ENCODE data around the gene ACO2.

ACO2 gene

GRCh38 chr22:41523464-41524221 lies 54.7 kb downstream of the ACO2 start:
- Mint-ChIP-seq H3K9me3 (no peaks in the 10 kb centered on the region), H3K4me1 (peaks cover 16% of the 10 kb centered on the region), H3K27me3 (no peaks in the 10 kb centered on the region), H3K36me3 (peaks cover under 1% of the 10 kb centered on the region), H3K27ac (peak overlapping the region; percentile 30), H3K4me3 (no peak overlapping the region)

DNA sequence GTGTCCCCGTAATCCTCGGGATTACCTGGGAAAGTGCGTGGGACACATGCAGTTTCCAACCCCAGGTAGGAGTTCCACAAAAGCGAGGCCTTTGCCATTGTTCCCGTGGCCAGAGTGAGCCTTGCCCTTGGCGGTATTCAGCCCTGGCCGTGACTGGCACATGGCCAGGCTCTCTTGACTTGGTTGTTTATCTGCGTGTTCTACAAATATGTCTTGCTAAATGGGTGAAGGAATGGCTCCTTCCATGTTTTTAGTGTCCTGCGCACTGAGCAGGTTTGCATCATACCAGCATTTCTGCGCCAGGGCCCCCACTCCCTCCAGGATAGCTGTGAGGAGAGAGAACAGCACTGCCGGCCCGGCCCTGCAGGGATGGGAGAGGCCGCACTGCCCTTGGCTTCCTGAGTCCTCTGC lies 55.3 kb downstream of the ACO2 start:
- peak overlapping the region; percentile 8 for H3K27ac Mint-ChIP-seq
- no peak overlapping the region for H3K4me3 Mint-ChIP-seq
- no peaks in the 10 kb centered on the region for H3K9me3 Mint-ChIP-seq

DNA sequence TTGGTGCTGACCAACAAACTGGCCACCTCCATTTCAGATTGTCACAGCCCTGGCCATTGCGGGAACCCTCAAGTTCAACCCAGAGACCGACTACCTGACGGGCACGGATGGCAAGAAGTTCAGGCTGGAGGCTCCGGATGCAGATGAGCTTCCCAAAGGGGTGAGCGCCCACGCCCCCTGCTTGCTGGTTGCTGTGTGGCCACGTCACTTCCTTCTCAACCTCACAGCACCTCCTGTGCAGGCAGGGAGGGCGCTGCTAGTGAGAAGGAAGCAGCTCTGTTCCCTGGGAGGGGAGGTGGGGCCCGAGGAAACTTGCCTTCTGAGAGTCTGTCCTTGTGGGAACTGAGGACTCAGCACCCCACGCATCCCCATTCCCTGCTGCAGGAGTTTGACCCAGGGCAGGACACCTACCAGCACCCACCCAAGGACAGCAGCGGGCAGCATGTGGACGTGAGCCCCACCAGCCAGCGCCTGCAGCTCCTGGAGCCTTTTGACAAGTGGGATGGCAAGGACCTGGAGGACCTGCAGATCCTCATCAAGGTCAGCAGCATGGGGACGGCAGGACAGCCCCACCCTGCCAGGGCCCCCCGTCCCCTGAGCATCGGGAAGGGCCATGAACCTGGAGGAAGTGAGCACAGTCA lies 56.0 kb downstream of the ACO2 start:
- Mint-ChIP-seq H3K9me3 (no peaks in the 10 kb centered on the region), H3K4me1 (peaks cover 18% of the 10 kb centered on the region), H3K36me3 (peaks cover 3% of the 10 kb centered on the region), H3K27me3 (no peaks in the 10 kb centered on the region), H3K4me3 (no peak overlapping the region), H3K27ac (peak overlapping the region; percentile 65)

More for the DNA sequence above, 55.3 kb downstream of the ACO2 start:
- Mint-ChIP-seq H3K36me3 (peaks cover 3% of the 10 kb centered on the region), H3K4me1 (peaks cover 18% of the 10 kb centered on the region), H3K27me3 (no peaks in the 10 kb centered on the region)

GRCh38 chr22:41525450-41526225 lies 56.7 kb downstream of the ACO2 start:
- Mint-ChIP-seq H3K9me3 (no peaks in the 10 kb centered on the region), H3K27me3 (no peaks in the 10 kb centered on the region), H3K4me1 (peaks cover 18% of the 10 kb centered on the region), H3K27ac (peak overlapping the region; percentile 65), H3K36me3 (peaks cover 3% of the 10 kb centered on the region), H3K4me3 (no peak overlapping the region)

DNA sequence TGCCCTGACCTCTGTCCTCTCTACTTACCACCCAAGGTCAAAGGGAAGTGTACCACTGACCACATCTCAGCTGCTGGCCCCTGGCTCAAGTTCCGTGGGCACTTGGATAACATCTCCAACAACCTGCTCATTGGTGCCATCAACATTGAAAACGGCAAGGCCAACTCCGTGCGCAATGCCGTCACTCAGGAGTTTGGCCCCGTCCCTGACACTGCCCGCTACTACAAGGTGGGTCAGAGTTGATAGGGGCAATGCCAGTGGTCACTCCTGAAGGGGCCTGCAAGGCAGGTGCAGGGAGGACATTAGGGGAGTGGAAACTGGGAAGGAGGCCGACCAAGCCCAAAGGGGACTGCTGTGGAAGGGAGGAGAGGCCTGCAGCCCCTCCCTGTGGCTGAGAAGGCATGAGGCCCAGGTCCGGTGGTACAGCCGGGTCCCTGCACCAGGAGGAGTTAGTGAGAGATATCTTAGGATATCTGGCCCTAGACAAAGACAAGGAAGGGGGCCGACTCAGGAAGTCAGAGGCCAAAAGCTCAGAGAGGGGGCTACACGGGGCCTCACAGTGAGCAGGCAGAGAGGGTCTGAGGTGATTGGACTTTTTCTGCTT lies 57.4 kb downstream of the ACO2 start:
- Mint-ChIP-seq H3K4me3 (no peak overlapping the region), H3K4me1 (peaks cover 18% of the 10 kb centered on the region), H3K9me3 (no peaks in the 10 kb centered on the region), H3K36me3 (peaks cover 3% of the 10 kb centered on the region), H3K27me3 (no peaks in the 10 kb centered on the region), H3K27ac (peak overlapping the region; percentile 84)

- H3K4me3 Mint-ChIP-seq = no peak overlapping the region
- H3K4me1 Mint-ChIP-seq = peaks cover 18% of the 10 kb centered on the region
- H3K27me3 Mint-ChIP-seq = no peaks in the 10 kb centered on the region
- no peaks in the 10 kb centered on the region for H3K9me3 Mint-ChIP-seq
- peak overlapping the region; percentile 84 for H3K27ac Mint-ChIP-seq
- peaks cover 3% of the 10 kb centered on the region for H3K36me3 Mint-ChIP-seq
Observed at GRCh38 chr22:41526830-41527799, 58.2 kb downstream of the ACO2 start.

DNA sequence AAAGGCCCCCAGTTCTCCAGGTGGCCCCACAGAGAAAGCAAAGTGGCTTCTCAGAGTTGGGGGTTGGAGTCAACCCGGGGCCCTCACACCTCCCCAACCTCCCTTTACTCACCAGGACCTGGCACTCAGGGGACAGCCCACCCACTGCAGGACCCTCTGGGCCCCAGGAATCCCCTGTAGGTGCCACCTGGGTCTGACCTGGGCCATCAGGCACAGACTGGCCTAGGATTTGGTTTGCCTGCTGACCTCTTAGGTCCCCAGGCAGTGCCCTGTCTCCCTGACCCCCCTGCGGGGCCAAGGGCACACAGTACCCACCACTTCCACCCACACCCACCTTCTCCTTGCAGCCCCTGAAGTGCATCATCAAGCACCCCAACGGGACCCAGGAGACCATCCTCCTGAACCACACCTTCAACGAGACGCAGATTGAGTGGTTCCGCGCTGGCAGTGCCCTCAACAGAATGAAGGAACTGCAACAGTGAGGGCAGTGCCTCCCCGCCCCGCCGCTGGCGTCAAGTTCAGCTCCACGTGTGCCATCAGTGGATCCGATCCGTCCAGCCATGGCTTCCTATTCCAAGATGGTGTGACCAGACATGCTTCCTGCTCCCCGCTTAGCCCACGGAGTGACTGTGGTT lies 59.3 kb downstream of the ACO2 start:
- Mint-ChIP-seq H3K4me1 (peaks cover 18% of the 10 kb centered on the region), H3K4me3 (no peak overlapping the region), H3K27me3 (no peaks in the 10 kb centered on the region), H3K9me3 (no peaks in the 10 kb centered on the region), H3K27ac (peak overlapping the region; percentile 90), H3K36me3 (peaks cover 3% of the 10 kb centered on the region)

GRCh38 chr22:41528938-41529561 lies 60.1 kb downstream of the ACO2 start:
- H3K4me3 Mint-ChIP-seq = no peak overlapping the region
- H3K9me3 Mint-ChIP-seq = no peaks in the 10 kb centered on the region
- no peaks in the 10 kb centered on the region for H3K27me3 Mint-ChIP-seq
- H3K36me3 Mint-ChIP-seq = peaks cover 3% of the 10 kb centered on the region
- H3K4me1 Mint-ChIP-seq = peaks cover 21% of the 10 kb centered on the region
- peak overlapping the region; percentile 90 for H3K27ac Mint-ChIP-seq

GRCh38 chr22:41530890-41531714 lies 62.2 kb downstream of the ACO2 start:
- Mint-ChIP-seq H3K27me3 (no peaks in the 10 kb centered on the region), H3K4me3 (no peak overlapping the region), H3K9me3 (no peaks in the 10 kb centered on the region), H3K36me3 (peaks cover 7% of the 10 kb centered on the region), H3K4me1 (peaks cover 13% of the 10 kb centered on the region), H3K27ac (no peak overlapping the region)

DNA sequence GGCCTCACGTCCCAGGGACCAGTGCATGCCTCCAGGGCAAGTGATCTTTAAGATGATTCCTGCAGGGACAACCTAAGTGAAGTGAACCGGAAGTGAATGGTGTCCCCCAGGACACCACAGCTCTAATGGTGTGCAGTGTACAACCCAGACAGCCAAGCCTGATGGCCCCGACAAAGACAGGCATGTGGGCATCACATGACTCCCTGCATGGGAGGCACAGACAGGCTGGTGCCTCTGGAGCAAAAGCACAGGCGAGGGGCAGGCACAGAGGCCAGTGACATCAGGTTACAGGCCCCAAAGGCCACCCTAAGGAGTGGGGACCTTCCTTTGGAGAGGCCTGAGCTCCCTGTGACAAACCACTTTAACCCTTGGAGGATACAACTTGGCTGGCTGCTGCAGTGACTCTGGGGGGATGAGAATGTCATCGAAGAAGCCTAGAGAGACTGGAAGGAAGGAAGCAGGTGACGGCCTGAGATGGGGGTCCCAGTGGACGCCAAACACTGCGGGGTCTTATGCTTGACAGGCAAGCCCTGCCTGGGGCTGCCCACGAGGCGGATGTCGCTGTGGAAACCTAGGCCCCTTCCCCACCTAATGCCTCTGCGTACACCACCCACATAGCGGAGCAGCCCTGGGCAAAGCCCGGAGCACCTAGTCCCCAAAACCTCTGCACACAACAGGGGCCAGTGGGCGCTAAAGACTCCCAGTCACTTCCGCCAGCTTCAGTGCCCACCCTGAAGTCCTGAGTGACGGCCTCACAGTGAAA lies 63.0 kb downstream of the ACO2 start:
- no peaks in the 10 kb centered on the region for H3K9me3 Mint-ChIP-seq
- no peak overlapping the region for H3K27ac Mint-ChIP-seq
- peaks cover 11% of the 10 kb centered on the region for H3K4me1 Mint-ChIP-seq
- H3K36me3 Mint-ChIP-seq = peaks cover 7% of the 10 kb centered on the region
- H3K27me3 Mint-ChIP-seq = no peaks in the 10 kb centered on the region
- no peak overlapping the region for H3K4me3 Mint-ChIP-seq

- no peak overlapping the region for H3K4me3 Mint-ChIP-seq
- H3K27ac Mint-ChIP-seq = peak overlapping the region; percentile 72
- H3K9me3 Mint-ChIP-seq = no peaks in the 10 kb centered on the region
- H3K4me1 Mint-ChIP-seq = peaks cover 11% of the 10 kb centered on the region
- H3K36me3 Mint-ChIP-seq = peaks cover 7% of the 10 kb centered on the region
- H3K27me3 Mint-ChIP-seq = no peaks in the 10 kb centered on the region
Observed at GRCh38 chr22:41532908-41533825, 64.2 kb downstream of the ACO2 start.

DNA sequence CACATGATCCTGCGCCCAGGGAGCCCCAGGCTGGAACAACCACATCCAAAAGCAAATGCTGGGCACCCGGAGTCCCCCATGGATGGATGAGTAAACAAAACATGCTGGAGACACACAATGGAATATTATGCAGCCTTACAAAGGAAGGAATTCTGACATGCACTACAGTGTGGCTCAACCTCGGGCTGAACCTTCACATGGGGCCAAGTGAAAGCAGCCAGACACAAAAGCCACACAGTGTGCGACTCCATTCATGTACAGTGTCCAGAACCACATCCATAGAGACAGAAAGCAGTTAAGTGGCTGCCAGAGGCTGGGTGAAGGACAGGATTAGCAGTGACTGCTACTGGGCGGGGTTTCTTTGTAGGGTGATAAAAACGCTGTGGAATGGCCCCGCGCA lies 65.3 kb downstream of the ACO2 start:
- Mint-ChIP-seq H3K9me3 (no peaks in the 10 kb centered on the region), H3K27me3 (no peaks in the 10 kb centered on the region), H3K4me1 (peaks cover 7% of the 10 kb centered on the region), H3K4me3 (no peak overlapping the region), H3K27ac (no peak overlapping the region), H3K36me3 (peaks cover 4% of the 10 kb centered on the region)
